HPDE6-E6E7 (cell line): Measurements from ENCODE around the gene SYT3.
A peak's percentile ranks its signal among the peaks of the same experiment; 100 is the strongest.

Experiments
- DNase-seq: peaks from one replicate; pipeline ENCODE4 v3.0.0; 2011; ENCODE audit warnings: missing footprints; ENCODE audit errors: extremely low spot score

The SYT3 gene

DNA sequence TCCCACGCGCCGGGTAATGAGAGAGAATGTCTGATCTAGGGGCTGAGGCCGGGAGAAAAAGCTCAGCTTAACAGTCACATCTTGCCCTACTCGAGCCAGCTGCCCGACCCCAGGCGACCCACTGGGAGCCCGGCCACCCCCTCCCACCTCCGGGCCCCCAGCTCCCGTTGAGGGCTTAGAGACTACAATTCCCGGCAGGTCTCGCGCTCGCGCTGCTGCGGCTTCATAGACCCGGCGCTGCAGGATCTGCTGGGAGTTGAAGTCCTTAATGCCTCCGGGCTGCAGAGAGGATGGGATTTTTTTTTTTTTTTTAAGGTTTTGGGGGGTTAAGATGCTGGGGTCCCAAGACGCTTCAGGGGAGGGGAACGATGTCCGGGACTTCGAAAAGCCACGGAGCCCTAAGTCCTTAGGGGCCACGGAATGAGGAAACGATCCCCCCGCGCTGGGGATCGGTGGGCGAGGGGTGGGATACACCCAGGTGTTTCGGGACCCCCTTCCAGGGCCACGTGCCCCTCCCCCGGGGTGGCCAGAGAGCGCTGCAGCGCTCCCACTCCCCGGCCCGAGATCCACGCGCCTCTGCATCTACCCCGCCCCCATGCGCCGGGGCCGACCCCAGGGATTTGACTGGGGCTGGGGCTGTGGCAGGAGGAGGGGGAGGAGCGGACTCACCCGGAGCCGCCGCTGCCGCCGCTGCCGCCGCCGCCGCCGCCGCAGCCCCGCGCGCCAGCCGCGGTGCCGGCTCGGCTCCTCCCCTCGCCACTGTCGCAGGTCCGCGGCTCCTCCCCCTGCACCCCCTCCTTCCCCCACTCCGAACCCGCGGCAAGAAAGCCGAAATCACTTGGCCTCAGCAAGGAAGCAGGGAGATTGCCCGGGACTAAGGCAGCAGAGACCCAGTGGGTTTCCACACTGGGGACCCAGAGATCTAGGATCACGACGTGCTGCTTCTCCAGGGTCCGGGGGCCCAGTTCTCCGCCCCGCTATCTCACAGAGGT lies at the start of gene SYT3:
SYT3 (minus strand) TSS at position 761 of the 992 bp plus-strand sequence. CDS start 2,470 bp downstream, outside the sequence.
- DNase-seq: no peak

DNA sequence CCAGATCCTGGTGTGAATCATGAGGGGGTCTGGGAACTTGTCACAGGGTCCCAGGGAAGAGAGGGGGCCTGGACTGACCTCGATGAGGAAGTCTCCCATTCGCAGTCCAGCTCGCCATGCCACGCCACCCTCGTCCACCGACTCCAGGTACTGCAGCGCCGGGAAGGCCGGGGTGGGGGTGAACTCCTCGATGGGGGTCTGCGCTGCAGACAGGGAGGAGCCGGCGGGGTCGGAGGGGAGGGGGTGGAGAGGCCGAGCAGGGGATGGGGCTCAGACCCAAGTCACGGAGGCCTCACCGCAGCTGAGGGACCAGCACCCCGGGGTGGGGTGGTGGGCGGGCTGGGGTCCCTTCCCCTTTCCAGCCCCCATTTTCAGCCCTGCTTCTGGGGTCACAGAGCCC lies 49.1 kb upstream of the SYT3 start:
- no peak for DNase-seq

- no peak for DNase-seq
Observed at GRCh38 chr19:50686310-50687032, 46.8 kb upstream of the SYT3 start.

DNA sequence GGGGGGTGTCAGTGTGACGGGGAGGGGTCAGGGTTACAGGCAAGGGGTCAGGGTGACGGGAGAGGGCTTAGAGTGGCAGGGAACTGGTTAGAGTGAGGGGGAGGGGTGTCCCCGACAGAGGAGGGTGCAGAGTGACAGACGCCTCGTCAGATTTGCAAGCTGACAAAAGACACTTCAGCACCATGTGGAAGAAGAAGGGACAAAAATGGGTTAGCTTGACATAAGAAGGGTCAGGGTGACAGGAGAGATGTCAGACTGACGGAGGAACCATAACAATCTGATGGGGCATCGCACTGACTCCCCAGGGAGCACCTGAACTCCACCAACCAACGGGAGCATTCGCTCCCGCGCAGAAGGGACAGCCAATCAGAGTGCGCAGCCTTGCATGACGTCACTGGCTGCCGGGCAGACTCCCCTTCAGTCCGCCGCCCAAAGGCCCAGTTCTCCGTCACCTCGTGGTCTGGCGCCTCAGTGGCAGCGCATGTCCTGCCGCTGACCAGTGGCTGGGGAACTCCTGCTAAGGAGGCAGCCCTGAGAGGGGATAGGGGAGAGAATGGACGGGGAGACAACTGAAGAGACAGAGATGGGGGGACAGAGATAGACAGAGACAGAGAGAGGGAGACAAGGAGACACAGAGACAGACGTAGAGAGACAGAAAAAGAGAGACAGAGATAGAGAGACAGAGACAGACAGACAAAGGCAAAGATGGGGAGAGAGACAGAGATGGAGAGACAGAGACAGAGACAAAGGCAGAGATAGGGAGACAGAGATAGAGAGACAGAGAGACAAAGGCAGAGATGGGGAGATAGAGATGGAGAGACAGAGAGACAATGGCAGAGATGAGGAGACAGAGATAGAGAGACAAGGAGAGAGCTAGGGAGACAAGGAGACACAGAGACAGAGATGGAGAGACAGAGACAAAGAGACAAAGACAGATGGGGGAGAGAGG lies 39.8 kb upstream of the SYT3 start:
- peak; percentile 36 for DNase-seq

DNA sequence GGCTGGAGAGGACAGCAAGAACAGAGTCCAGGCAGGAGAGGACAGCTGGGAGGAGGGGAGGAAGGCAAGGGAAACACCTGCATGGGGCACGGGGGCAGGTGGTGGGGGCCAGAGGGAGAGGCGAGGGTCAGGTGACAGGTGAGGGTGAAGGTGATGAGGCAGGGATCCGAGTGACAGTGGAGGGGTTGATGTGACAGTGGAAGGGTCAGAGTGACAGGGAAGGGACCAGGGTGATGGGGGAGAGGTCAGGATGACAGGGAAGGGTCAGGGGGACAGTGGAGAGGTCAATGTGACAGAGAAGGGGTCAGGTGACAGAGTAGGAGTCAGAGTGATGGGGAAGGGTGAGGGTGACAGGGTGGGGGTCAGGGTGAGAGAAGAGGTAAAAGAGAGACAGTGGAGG lies 38.6 kb upstream of the SYT3 start:
- no peak for DNase-seq

DNA sequence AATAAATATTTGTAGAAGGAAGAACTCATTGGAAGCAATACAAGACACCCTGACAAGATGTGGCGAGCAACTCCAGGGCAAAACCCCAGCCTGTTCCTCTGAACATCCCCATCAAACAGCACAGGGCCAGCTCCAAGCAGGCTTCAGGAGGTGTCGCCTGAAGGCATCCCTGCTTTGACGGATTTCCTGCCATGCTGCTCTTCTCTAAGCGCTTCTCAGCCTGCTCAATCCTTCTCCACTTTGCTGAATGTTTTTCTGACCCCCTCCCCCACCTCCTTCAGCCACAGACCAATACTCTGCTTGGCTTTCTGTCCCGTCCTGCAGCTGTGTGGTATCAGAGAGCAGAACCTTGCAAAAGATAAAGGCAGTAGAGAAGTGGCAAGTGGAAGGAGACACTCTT lies 38.0 kb upstream of the SYT3 start:
- no peak for DNase-seq

DNA sequence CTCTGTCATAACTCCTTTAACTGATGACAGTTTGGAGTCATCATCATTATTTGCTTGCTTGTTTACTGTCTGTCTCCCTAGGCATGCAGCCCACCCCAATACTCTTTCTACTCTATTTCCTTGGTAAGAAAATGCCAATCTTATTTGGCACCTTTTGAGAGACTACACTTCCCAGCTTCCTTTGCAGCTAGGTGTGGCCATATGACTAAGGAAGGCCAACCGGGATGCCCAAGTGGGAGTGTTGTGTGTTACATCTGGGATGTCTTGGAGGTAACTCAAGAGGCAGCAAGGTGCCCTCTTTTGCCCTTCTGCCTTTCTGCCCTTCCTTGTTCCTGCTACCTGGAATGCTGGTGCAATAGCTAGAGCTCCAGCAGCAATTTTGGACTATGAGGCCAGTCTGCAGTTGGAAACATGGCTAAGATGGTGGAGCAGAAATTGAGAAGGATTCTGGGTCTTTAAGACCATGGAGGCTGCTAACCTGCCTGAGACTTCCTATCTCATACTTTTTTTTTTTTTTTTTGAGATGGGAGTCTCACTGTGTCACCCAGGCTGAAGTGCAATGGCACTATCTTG lies 37.0 kb upstream of the SYT3 start:
- no peak for DNase-seq

GRCh38 chr19:50673118-50673517 lies 33.4 kb upstream of the SYT3 start:
- no peak for DNase-seq

GRCh38 chr19:50670102-50670380 lies 30.4 kb upstream of the SYT3 start:
- no peak for DNase-seq

DNA sequence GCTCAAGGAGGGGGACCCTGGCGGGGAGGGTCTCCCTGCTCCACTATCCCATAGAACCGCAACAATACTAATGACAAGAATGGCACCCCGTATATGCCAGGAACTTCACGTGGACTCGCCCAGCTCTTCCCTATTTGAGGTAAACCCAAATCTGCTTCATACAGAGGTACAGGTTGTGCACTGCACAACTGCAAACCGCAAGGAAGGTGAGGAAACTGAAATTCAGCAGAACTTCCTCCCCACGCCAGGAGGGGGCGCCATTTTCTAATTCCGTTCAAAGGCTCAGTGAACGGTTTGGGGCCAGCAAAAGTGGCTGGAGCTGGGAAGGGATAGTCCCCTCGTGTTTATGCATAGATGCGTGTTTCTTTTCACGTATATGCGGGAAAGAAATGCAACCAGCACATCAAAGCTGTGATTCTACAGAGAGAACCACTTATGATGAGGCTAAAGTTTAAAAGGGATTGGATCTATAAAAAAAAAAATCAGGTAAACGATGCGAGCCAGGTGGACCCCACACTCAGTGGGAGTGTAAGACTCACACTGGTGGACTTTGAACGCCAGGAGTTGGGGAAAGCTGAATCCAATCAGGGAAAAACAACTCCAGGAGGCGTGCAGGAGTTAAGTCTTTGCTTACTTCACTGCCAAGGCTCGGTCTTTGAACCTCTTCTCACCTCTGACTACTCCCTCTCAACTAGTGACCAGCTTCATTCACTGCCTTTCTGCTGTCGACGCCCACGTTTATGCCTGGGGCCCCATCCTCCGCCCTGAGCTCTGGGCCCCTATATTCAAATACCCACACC lies 29.8 kb upstream of the SYT3 start:
- DNase-seq: no peak

- no peak for DNase-seq
Observed at GRCh38 chr19:50668879-50669278, 29.2 kb upstream of the SYT3 start.

GRCh38 chr19:50668416-50668815 lies 28.7 kb upstream of the SYT3 start:
- no peak for DNase-seq

- DNase-seq: no peak
Observed at GRCh38 chr19:50667759-50668231, 28.1 kb upstream of the SYT3 start.

DNA sequence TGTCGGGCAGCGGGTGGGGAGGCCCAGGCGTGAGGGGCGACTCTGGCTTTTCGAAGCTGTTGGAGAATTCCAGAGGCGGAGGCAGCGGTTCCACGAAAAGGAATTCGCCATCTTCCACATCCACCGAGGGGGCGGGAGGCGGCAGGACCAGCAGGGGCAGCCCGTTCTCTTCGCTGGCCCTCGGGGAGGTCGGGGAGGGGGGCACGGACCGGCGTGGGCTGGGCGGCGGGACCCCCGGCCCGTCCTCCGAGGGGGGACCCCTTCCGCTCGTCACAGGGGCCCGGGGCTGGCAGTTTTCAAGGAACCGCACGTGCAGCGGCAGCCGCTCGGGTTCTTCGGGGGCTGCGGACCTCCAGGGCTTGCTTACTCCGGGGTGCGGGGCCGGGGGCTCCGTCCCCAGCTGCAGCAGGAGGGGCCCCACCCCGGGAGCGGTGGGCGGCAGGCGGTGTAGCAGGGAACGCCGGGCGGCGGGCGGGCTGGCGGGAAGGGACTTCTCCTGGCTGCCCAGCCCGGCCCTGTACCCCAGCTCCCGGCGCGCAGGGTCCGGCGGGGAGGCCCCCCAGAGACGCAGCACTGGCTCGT lies 27.6 kb upstream of the SYT3 start:
- no peak for DNase-seq

GRCh38 chr19:50666346-50667176 lies 26.9 kb upstream of the SYT3 start:
- DNase-seq: no peak

- DNase-seq: no peak
Observed at GRCh38 chr19:50664204-50664603, 24.5 kb upstream of the SYT3 start.

GRCh38 chr19:50663482-50663790 lies 23.8 kb upstream of the SYT3 start:
- DNase-seq: no peak

DNA sequence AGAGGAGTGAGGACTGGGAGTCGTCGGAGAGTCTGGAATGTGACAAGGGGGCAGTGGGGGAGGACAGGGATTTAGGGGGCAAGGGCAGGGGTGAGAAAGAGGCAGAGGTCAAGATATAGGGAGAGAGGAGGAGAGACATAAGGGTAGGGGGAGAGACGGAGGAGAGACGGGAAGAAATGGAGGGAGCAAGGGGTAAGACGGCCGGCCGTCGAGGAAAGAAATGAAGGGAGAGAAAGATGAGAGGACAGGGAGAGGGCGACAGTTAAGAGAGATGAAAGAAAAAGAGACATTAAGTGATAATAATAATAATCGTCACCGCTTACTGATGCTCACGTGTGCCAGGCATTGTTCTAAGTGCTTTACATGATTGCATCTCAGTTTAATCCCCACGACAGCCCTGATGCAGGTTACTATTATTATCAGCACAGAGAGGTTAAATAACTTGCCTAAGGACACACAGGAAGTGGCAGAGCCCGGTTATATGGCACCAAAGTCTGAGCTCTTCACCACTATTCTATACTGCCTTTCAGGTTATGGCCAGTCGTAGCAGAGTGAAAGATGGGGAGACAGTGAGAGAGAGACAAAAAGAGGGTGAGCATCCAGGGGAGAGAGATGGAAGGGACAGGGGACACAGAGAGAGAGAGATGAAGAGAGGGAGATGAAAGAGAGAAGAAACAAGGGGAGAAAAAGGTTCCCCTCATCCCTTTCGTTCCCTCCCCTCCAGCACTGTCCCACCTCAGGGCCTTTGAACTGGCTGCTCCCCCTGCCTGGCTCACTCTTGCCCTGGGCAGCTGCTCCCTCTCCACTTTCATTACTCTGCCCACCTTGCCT lies 23.2 kb upstream of the SYT3 start:
- no peak for DNase-seq
